GM23338 (cell line): ENCODE results near the gene DLG2.

Experiments used
- CREB1 ChIP-seq: fragments of 250-450 bp; sonication (Bioruptor Pico); IDR thresholded peaks from 2 replicates; pipeline ENCODE4 v1.5.0; 2020; ENCODE audit warnings: low read depth, mild to moderate bottlenecking, moderate library complexity
- CTCF ChIP-seq, 2 experiments: fragments of 200-600 bp in 1 of 2; sonication (generic) in 1 of 2; conservative IDR thresholded peaks; 2 replicates each; pipeline versions ENCODE4 v1.5.1 to v1.6.1; 2016 to 2017; ENCODE audit warnings: antibody characterized with exemption in 2 of 2, low read depth in 2 of 2, mild to moderate bottlenecking in 2 of 2, moderate library complexity in 1 of 2
- EZH2 ChIP-seq: fragments of 200-600 bp; sonication (generic); IDR thresholded peaks from one replicate; pipeline ENCODE4 v1.8.0; 2017; ENCODE audit warnings: antibody characterized with exemption, mild to moderate bottlenecking, low read depth; ENCODE audit not compliant: unreplicated experiment
- EZH2phosphoT487 ChIP-seq: fragments of 200-600 bp; sonication (generic); IDR thresholded peaks from one replicate; pipeline ENCODE4 v1.8.1; 2018; ENCODE audit warnings: antibody characterized with exemption; ENCODE audit not compliant: unreplicated experiment
- JUNB ChIP-seq: IDR thresholded peaks from one replicate; pipeline ENCODE4 v1.6.1; 2016; ENCODE audit warnings: antibody characterized with exemption; ENCODE audit not compliant: unreplicated experiment
- NANOG ChIP-seq: IDR thresholded peaks from 2 replicates; pipeline ENCODE4 v1.6.1; 2016; ENCODE audit warnings: antibody characterized with exemption, borderline replicate concordance
- POLR2AphosphoS5 ChIP-seq: IDR thresholded peaks from 2 replicates; pipeline ENCODE4 v1.6.1; 2016; ENCODE audit warnings: antibody characterized with exemption, low read depth
- REST ChIP-seq: IDR thresholded peaks from one replicate; pipeline ENCODE4 v1.6.1; 2018; ENCODE audit warnings: antibody characterized with exemption; ENCODE audit not compliant: unreplicated experiment
- STAT1 ChIP-seq: IDR thresholded peaks from one replicate; pipeline ENCODE4 v1.6.1; 2016; ENCODE audit warnings: antibody characterized with exemption; ENCODE audit not compliant: unreplicated experiment

GRCh38 chr11:83635166-83635565 lies 1992.0 kb downstream of the DLG2 start:
- TF ChIP-seq CTCF (conservative IDR thresholded peaks at IDR 0.05; ENCODE audit: low read depth in 2 of 2) (no peak), EZH2 (no peak), REST (no peak), POLR2AphosphoS5 (no peak), JUNB (no peak), EZH2phosphoT487 (no peak), CREB1 (CRISPR knock-in tag) (no peak), NANOG (no peak), STAT1 (no peak)
